ENCODE measurements around the gene SGO2. TPM values are rescaled to one million over a fixed set of nuclear protein-coding genes. Genes with fewer than 3 reads are reported as not detected.
"Not testable (repeated sequence)": the region's sequence is repeated elsewhere in the genome, so short reads cannot be mapped to it uniquely, and the experiment has no call there.

SGO2 gene
- polyA plus RNA-seq, 1 donor from 2014 or later, result 3.5 TPM

GRCh38 chr2:200592406-200593075, 66.5 kb downstream of the SGO2 start:
- H3K9me3 Mint-ChIP-seq, result no peaks in the 10 kb centered on the region
- no peak overlapping the region for H3K27ac Mint-ChIP-seq
- H3K4me3 Mint-ChIP-seq, result no peak overlapping the region
- H3K36me3 Mint-ChIP-seq, result no peaks in the 10 kb centered on the region
- H3K4me1 Mint-ChIP-seq, result peaks cover 0 to 2% (median 0%) of the 10 kb centered on the region in 3 donors
- peaks cover 18% of the 10 kb centered on the region for H3K27me3 Mint-ChIP-seq

GRCh38 chr2:200593905-200594304, 67.9 kb downstream of the SGO2 start:
- Mint-ChIP-seq H3K4me1 (no peaks in the 10 kb centered on the region), H3K27ac (no peak overlapping the region), H3K27me3 (peaks cover 18% of the 10 kb centered on the region), H3K9me3 (no peaks in the 10 kb centered on the region), H3K36me3 (no peaks in the 10 kb centered on the region), H3K4me3 (no peak overlapping the region)

GRCh38 chr2:200595913-200596312, 69.9 kb downstream of the SGO2 start:
- Mint-ChIP-seq H3K27ac (no peak overlapping the region), H3K9me3 (no peaks in the 10 kb centered on the region), H3K4me1 (no peaks in the 10 kb centered on the region), H3K4me3 (no peak overlapping the region), H3K36me3 (no peaks in the 10 kb centered on the region), H3K27me3 (peaks cover 12% of the 10 kb centered on the region)

- H3K4me3 Mint-ChIP-seq, result no peak overlapping the region
- H3K27ac Mint-ChIP-seq, result no peak overlapping the region
- peaks cover 10% of the 10 kb centered on the region for H3K27me3 Mint-ChIP-seq
- no peaks in the 10 kb centered on the region for H3K9me3 Mint-ChIP-seq
- no peaks in the 10 kb centered on the region for H3K36me3 Mint-ChIP-seq
- H3K4me1 Mint-ChIP-seq, result no peaks in the 10 kb centered on the region
Observed at GRCh38 chr2:200596774-200597570, 71.0 kb downstream of the SGO2 start.

GRCh38 chr2:200599206-200599605, 73.2 kb downstream of the SGO2 start:
- Mint-ChIP-seq H3K4me3 (no peak overlapping the region), H3K27me3 (peaks cover 3% of the 10 kb centered on the region), H3K4me1 (no peaks in the 10 kb centered on the region), H3K36me3 (no peaks in the 10 kb centered on the region), H3K9me3 (peaks cover 0 to 2% (median 0%) of the 10 kb centered on the region in 3 donors), H3K27ac (no peak overlapping the region)

GRCh38 chr2:200600549-200601225, 74.7 kb downstream of the SGO2 start:
- Mint-ChIP-seq H3K4me3 (no peak overlapping the region), H3K27ac (no peak overlapping the region), H3K27me3 (peaks cover 5% of the 10 kb centered on the region), H3K4me1 (no peaks in the 10 kb centered on the region), H3K36me3 (no peaks in the 10 kb centered on the region), H3K9me3 (peaks cover 0 to 2% (median 0%) of the 10 kb centered on the region in 3 donors)

- Mint-ChIP-seq H3K9me3 (peaks cover 0 to 2% (median under 1%) of the 10 kb centered on the region in 3 donors), H3K27me3 (peaks cover 13% of the 10 kb centered on the region), H3K4me3 (no peak overlapping the region), H3K27ac (no peak overlapping the region), H3K4me1 (no peaks in the 10 kb centered on the region), H3K36me3 (no peaks in the 10 kb centered on the region)
Observed at GRCh38 chr2:200602584-200602983, 76.6 kb downstream of the SGO2 start.

GRCh38 chr2:200603972-200604371, 78.0 kb downstream of the SGO2 start:
- Mint-ChIP-seq H3K9me3 (peaks cover 0 to 2% (median 2%) of the 10 kb centered on the region in 3 donors), H3K4me1 (peaks cover 0 to 2% (median 0%) of the 10 kb centered on the region in 3 donors), H3K27me3 (peaks cover 18% of the 10 kb centered on the region), H3K36me3 (no peaks in the 10 kb centered on the region), H3K27ac (no peak overlapping the region), H3K4me3 (no peak overlapping the region)

GRCh38 chr2:200604571-200605255, 78.7 kb downstream of the SGO2 start:
- Mint-ChIP-seq H3K4me1 (peaks cover 0 to 3% (median 0%) of the 10 kb centered on the region in 3 donors), H3K27ac (no peak overlapping the region), H3K9me3 (peaks cover 0 to 2% (median 2%) of the 10 kb centered on the region in 3 donors), H3K36me3 (no peaks in the 10 kb centered on the region), H3K4me3 (no peak overlapping the region), H3K27me3 (peaks cover 18% of the 10 kb centered on the region)

GRCh38 chr2:200608341-200609027, 82.5 kb downstream of the SGO2 start:
- H3K4me3 Mint-ChIP-seq, result no peak overlapping the region
- peaks cover 20% of the 10 kb centered on the region for H3K27me3 Mint-ChIP-seq
- no peak overlapping the region for H3K27ac Mint-ChIP-seq
- peaks cover 0 to 3% (median 0%) of the 10 kb centered on the region in 3 donors for H3K4me1 Mint-ChIP-seq
- H3K36me3 Mint-ChIP-seq, result no peaks in the 10 kb centered on the region
- H3K9me3 Mint-ChIP-seq, result peaks cover 0 to 2% (median 2%) of the 10 kb centered on the region in 3 donors

- no peak overlapping the region for H3K4me3 Mint-ChIP-seq
Observed at GRCh38 chr2:200609028-200609614, 83.1 kb downstream of the SGO2 start.

GRCh38 chr2:200610217-200610616, 84.2 kb downstream of the SGO2 start:
- not testable (repeated sequence) for H3K36me3 Mint-ChIP-seq, H3K9me3 Mint-ChIP-seq, H3K4me1 Mint-ChIP-seq, H3K27ac Mint-ChIP-seq, H3K4me3 Mint-ChIP-seq
- H3K27me3 Mint-ChIP-seq, result peaks cover 17% of the 10 kb centered on the region

More at GRCh38 chr2:200609028-200609614, 83.1 kb downstream of the SGO2 start:
- Mint-ChIP-seq H3K27me3 (peaks cover 20% of the 10 kb centered on the region), H3K9me3 (peaks cover 0 to 2% (median 0%) of the 10 kb centered on the region in 3 donors), H3K27ac (no peak overlapping the region), H3K4me1 (peaks cover 0 to 3% (median 0%) of the 10 kb centered on the region in 3 donors), H3K36me3 (no peaks in the 10 kb centered on the region)

GRCh38 chr2:200613692-200614091, 87.7 kb downstream of the SGO2 start:
- Mint-ChIP-seq H3K4me1 (peaks cover 0 to 6% (median 1%) of the 10 kb centered on the region in 3 donors), H3K27ac (no peak overlapping the region), H3K9me3 (no peaks in the 10 kb centered on the region), H3K36me3 (no peaks in the 10 kb centered on the region), H3K4me3 (no peak overlapping the region), H3K27me3 (peaks cover 8% of the 10 kb centered on the region)

GRCh38 chr2:200614249-200614648, 88.2 kb downstream of the SGO2 start:
- Mint-ChIP-seq H3K9me3 (no peaks in the 10 kb centered on the region), H3K4me1 (peaks cover 0 to 6% (median 1%) of the 10 kb centered on the region in 3 donors), H3K4me3 (no peak overlapping the region), H3K27ac (no peak overlapping the region), H3K36me3 (no peaks in the 10 kb centered on the region), H3K27me3 (peaks cover 8% of the 10 kb centered on the region)
